ENCODE results near the gene NTN4.
"Not testable (repeated sequence)": the region's sequence is repeated elsewhere in the genome, so short reads cannot be mapped to it uniquely, and the experiment has no call there.

NTN4 gene

DNA sequence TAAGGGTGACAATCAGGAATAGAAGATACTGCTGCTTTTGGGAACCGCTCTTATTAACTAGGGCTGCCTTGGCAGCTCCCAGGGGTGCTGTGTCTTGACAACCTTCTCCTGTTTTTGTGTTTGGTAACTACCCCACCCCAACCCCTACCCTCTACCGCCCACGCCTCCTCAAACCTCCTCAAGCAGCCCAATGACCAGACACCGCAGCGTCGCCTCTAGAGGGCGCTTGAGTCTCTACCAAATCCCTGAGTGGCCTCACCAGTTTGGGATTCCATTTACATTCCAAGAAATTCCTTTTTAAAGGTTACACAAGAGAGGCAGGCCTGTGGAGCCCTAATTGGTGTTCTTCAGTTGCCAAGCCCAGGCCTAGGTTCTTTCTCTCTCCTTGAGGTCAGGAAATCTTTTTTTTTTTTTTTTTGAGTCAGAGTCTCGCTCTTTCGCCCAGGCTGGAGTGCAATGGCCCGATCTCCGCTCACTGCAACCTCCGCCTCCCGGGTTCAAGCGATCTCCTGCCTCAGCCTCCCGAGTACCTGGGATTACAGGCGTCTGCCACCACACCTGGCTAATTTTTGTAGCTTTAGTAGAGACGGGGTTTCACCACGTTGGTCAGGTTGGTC lies 166.9 kb downstream of the NTN4 start:
- DNase-seq (ENCODE audit: low read depth in 3 of 3): peak in 1 of 3 experiments; percentile 9

DNA sequence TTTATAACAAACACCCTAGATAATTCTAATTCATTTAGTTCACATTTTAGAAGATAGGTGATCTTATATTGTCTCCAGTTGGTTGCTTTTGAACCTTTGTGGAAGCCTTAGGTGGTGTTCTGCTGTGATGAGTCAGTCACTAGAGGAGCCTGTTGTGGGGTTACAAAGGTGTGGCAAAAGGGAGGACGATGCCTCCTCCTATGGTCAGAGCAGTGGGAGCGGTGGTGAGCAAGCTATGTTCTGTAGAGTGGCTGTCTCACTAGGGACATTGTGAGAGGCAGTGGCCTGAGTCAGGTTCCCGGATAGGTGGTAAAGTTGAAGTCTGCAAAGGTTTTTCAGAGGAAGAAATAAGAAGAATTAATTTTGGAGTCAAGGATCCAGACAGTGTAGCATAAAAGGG lies 167.7 kb downstream of the NTN4 start:
- DNase-seq (ENCODE audit: low read depth in 3 of 3): no peak

DNA sequence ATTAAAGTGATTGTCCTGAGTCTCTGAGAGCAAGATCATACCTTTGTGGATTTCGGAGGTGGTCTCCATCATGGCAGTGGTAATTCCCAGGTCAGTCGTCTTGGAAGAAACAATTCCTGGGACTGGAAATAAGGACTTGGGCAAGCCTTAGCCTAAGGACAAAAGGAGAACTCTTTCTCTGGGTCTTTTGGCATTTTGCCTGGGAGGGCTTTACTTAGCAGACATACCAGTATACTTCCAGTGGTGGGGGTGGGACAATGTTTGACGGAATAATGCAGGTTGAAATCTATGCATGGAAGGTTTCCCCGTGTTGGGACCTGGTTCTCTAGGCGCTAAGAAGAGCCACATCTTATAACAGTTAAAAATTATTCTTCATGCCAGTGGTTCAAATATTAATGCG lies 168.8 kb downstream of the NTN4 start:
- DNase-seq (ENCODE audit: low read depth in 3 of 3): no peak

DNA sequence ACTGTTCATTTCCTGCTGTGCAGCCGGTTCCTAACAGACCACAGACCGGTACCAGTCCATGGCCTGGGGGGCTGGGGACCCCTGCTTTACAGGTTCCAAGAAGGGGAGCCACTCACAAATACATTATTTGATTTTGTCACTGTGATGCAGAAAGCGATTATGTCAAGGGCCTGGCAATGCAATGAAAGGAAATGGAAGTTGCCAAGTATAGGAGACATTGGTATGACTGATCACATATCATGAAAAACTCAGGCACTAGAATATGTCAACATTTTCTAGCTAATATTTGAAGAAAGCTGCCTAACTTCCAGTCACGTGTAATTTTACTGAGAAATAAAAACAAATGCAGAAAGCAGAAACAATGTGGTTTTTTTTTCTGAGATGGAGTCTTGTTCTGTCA lies 170.4 kb downstream of the NTN4 start:
- no peak for DNase-seq (ENCODE audit: low read depth in 3 of 3)

DNA sequence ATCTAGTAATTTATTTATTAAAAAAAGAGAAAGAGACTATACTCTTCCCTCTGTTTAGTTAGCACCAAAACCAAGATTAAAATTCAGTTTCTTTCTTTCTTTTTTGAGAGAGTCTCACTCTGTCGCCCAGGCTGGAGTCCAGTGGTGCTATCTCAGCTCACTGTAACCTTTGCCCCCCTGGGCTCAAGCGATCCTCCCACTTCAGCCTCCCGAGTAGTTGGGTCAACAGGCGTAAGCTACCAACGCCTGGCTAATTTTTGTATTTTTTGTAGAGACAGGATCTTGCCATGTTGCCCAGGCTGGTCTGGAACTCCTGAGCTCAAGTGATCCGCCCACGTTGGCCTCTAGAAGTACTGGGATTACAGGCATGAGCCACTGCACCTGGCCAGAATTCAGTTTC lies 174.1 kb downstream of the NTN4 start:
- DNase-seq (ENCODE audit: low read depth in 3 of 3): not testable (repeated sequence)

DNA sequence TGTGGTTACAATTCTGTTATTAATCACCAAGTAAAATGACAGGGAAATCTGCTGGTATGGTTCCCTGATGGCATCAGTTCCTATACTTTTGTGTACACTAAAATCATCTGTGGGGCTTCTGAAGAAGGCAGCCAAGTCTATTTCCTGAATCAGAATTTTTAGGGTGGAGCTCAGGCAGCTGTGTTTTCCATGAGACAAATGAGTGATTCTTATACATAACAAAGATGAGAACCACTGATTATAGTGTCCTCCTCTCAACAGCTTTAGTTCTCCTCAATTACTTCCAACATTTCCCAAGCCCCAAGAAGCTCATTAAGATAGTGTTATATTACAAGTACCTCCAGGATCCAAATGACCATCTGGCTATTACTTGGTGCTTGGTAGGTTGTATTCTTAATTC lies 174.8 kb downstream of the NTN4 start:
- DNase-seq (ENCODE audit: low read depth in 3 of 3): no peak

DNA sequence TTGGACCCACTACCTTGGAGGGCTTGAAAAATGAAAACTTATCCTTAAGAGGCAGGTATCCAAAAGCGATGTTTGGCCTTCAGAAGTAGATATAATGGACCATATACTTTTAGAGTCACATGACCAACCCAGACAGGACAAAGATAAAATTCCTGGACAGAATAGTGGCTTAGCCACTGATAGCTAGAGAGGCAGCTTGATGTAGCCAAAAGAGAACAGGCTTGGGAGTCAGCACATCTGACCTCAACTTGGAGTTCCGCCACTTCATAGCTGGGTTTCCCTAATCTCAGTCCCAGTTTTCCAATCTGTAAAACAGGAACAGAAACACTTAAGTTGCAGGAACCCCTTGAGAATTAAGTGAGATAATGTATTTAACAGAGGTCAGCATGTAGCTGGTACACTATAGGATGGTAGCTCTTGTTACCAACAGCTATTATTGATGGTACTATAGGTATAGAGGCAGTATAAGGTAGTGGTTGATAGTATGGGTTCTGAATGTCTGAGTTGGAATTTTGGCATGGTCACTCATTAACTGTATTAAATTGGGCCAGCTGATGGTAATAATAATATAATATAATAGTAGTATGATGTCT lies 176.1 kb downstream of the NTN4 start:
- no peak for DNase-seq (ENCODE audit: low read depth in 3 of 3)

DNA sequence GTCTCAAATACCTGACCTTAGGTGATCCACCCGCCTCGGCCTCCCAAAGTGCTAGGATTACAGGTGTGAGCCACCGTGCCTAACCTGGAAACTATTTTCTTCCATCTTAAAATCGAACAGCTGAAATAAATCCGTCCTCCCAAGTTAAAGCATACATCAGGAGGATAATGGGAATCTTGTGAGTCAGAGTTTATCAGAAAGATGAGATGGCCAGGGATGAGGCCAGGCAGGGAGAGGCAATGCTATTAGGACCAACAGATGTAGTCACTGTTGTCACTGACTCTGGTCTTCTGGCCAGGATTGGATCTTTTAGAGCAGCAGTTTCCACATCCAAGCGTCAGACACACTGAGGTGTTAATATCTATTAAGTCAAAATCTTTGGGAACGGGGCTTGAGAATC lies 177.5 kb downstream of the NTN4 start:
- no peak for DNase-seq (ENCODE audit: low read depth in 3 of 3)

DNA sequence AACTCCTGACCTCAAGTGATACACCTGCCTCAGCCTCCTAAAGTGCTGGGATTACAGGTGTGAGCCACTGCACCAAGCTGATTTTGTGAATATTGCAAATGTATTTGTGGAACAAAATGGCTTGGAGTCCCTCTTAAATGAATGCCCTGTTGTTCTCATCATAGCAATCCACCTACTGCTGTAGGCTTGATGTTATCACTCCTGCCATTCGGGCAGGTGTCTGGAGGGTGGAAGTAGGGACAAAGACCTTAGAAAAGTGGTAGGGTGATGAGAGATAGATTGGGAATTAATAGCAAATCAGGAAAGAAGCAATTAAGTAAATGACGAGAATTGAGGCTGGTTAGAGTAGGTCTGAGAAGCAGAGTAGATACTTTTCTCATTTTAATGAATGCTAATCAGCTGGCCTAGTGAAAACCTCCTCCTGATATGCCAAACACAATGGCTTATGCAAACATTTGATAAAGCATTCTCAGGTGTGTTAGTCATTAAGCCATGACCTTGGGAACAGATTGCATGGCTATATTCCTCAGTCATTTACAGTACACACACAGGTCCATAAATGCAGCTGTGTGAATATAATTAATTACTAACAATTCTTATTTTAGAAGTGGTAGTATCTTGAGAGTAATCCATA lies 178.8 kb downstream of the NTN4 start:
- no peak for DNase-seq (ENCODE audit: low read depth in 3 of 3)

DNA sequence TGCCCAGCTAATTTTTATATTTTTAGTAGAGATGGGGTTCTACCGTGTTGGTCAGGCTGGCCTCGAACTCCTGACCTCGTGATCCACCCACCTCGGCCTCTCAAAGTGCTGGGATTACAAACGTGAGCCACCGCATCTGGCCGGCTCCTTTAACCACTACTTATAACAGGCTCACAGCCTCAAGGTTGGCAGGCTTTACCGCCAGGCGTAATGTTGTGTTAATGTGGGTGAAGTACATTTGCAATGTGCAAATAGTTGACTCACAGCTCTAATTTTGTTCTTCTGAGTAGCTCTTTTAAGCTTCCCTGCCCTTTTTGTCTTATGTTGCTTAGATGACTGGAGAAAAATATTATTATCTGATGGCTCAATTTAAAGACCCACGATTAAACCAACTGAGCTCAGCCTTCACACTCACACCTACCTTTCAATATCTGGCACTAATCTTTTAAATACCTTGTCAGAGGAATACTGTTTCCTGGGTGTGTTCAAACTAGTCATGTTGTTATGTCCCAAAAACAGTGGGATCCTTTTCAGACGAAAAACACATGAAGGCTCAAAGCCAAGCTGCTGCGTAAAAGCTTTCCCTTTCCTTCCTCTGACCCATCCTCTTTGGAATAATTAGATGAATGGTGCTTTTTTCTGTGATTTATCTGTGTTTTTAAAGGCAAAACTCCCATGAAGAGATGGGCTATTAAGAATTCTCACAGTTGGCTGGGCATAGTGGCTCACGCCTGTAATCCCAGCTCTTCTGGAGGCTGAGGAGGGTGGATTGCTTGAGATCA lies 182.1 kb downstream of the NTN4 start:
- no peak for DNase-seq (ENCODE audit: low read depth in 3 of 3)

Measured in stimulated activated CD4-positive, alpha-beta T cell treated with anti-CD3 and anti-CD28 coated beads, TNF-alpha, amount 100 ng/mL, for 24 hours (primary cell).